ENCODE data around the gene TSNAX.

Gene TSNAX

DNA sequence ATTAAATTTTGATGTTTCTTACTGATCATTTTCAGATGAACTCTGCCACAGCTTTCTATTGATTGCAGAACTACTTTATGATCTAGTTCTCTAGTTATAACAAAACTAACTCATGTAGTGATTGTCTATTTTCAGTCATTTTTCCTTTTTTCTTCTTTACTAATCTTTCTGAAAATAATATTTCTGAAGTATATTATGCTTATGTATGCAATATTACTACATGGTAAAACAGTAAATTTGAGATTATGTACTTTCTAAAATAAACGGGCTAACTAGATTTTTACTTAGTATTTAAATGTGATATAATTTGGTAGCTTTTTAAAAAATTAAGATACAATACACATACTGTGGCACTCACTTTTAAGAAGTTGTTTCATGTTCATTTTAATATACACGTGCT, 7.6 kb downstream of the TSNAX start:
- Histone ChIP-seq H3K4me3 (ENCODE audit: low read length) (no peak overlapping the region), H4K20me1 (ENCODE audit: insufficient read depth, low read length) (no peaks in the 10 kb centered on the region)

GRCh38 chr1:231540847-231541246, 12.4 kb downstream of the TSNAX start:
- Histone ChIP-seq H3K27me3 (replicated peaks; ENCODE audit: insufficient read depth, low read length) (no peaks in the 10 kb centered on the region), H3K9ac (ENCODE audit: low read length) (no peak overlapping the region), H3K4me1 (ENCODE audit: low read length) (no peaks in the 10 kb centered on the region), H3K9me2 (replicated peaks; ENCODE audit: insufficient read depth, low read length) (no peaks in the 10 kb centered on the region), H3K4me2 (ENCODE audit: low read depth, low read length) (no peak overlapping the region), H2AFZ (ENCODE audit: low read length) (no peak overlapping the region), H4K20me1 (ENCODE audit: insufficient read depth, low read length) (no peaks in the 10 kb centered on the region), H3F3A (ENCODE audit: insufficient read depth, low read length) (no peaks in the 10 kb centered on the region), H3K9me3 (replicated peaks; ENCODE audit: insufficient read depth, low read length) (no peaks in the 10 kb centered on the region), H3K79me2 (ENCODE audit: low read length) (peaks cover 23% of the 10 kb centered on the region), H3K36me3 (replicated peaks; ENCODE audit: insufficient read depth, low read length) (peaks cover 5% of the 10 kb centered on the region; the same call in 1 of the 2 replicates), H3K4me3 (ENCODE audit: low read length) (no peak overlapping the region), H3K27ac (ENCODE audit: low read length) (no peak overlapping the region)
- TF ChIP-seq, protein P1, sequence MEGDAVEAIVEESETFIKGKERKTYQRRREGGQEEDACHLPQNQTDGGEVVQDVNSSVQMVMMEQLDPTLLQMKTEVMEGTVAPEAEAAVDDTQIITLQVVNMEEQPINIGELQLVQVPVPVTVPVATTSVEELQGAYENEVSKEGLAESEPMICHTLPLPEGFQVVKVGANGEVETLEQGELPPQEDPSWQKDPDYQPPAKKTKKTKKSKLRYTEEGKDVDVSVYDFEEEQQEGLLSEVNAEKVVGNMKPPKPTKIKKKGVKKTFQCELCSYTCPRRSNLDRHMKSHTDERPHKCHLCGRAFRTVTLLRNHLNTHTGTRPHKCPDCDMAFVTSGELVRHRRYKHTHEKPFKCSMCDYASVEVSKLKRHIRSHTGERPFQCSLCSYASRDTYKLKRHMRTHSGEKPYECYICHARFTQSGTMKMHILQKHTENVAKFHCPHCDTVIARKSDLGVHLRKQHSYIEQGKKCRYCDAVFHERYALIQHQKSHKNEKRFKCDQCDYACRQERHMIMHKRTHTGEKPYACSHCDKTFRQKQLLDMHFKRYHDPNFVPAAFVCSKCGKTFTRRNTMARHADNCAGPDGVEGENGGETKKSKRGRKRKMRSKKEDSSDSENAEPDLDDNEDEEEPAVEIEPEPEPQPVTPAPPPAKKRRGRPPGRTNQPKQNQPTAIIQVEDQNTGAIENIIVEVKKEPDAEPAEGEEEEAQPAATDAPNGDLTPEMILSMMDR (IDR thresholded peaks at IDR 0.05; ENCODE audit: low read length), result no peak
- TF ChIP-seq EZH2 (optimal IDR thresholded peaks at IDR 0.05; ENCODE audit: low read depth, low read length) (no peak), EZH2phosphoT487 (IDR thresholded peaks at IDR 0.05; ENCODE audit: low read length) (no peak)
- no peak for DNase-seq

More for the DNA sequence above, 7.6 kb downstream of the TSNAX start:
- Histone ChIP-seq H3K27me3 (replicated peaks; ENCODE audit: insufficient read depth, low read length) (no peaks in the 10 kb centered on the region), H3F3A (ENCODE audit: insufficient read depth, low read length) (no peaks in the 10 kb centered on the region), H3K9me2 (replicated peaks; ENCODE audit: insufficient read depth, low read length) (no peaks in the 10 kb centered on the region), H3K79me2 (ENCODE audit: low read length) (peaks cover 43% of the 10 kb centered on the region), H3K4me2 (ENCODE audit: low read depth, low read length) (no peak overlapping the region), H3K4me1 (ENCODE audit: low read length) (no peaks in the 10 kb centered on the region), H3K9me3 (replicated peaks; ENCODE audit: insufficient read depth, low read length) (no peaks in the 10 kb centered on the region), H3K36me3 (replicated peaks; ENCODE audit: insufficient read depth, low read length) (peaks cover 9% of the 10 kb centered on the region; the same call in 1 of the 2 replicates), H3K27ac (ENCODE audit: low read length) (no peak overlapping the region), H3K9ac (ENCODE audit: low read length) (no peak overlapping the region), H2AFZ (ENCODE audit: low read length) (no peak overlapping the region)
- TF ChIP-seq EZH2 (optimal IDR thresholded peaks at IDR 0.05; ENCODE audit: low read depth, low read length), result no peak
- no peak for DNase-seq

- no peak overlapping the region for H3K4me2 ChIP-seq (ENCODE audit: low read depth, low read length)
- no peaks in the 10 kb centered on the region for H3F3A ChIP-seq (ENCODE audit: insufficient read depth, low read length)
- H3K9ac ChIP-seq (ENCODE audit: low read length), result no peak overlapping the region
- H2AFZ ChIP-seq (ENCODE audit: low read length), result no peak overlapping the region
- peaks cover 15% of the 10 kb centered on the region for H3K79me2 ChIP-seq (ENCODE audit: low read length)
- H3K4me3 ChIP-seq (ENCODE audit: low read length), result no peak overlapping the region
- no peak overlapping the region for H3K27ac ChIP-seq (ENCODE audit: low read length)
- peaks cover 5% of the 10 kb centered on the region; the same call in 1 of the 2 replicates for H3K36me3 ChIP-seq (replicated peaks; ENCODE audit: insufficient read depth, low read length)
- no peak for DNase-seq
- no peaks in the 10 kb centered on the region for H3K27me3 ChIP-seq (replicated peaks; ENCODE audit: insufficient read depth, low read length)
- no peaks in the 10 kb centered on the region for H4K20me1 ChIP-seq (ENCODE audit: insufficient read depth, low read length)
- no peaks in the 10 kb centered on the region for H3K9me3 ChIP-seq (replicated peaks; ENCODE audit: insufficient read depth, low read length)
- TF ChIP-seq EZH2phosphoT487 (IDR thresholded peaks at IDR 0.05; ENCODE audit: low read length), result no peak
- TF ChIP-seq EZH2 (optimal IDR thresholded peaks at IDR 0.05; ENCODE audit: low read depth, low read length), result no peak
- TF ChIP-seq, protein P1 (IDR thresholded peaks at IDR 0.05; ENCODE audit: low read length), result no peak
- H3K4me1 ChIP-seq (ENCODE audit: low read length), result no peaks in the 10 kb centered on the region
- H3K9me2 ChIP-seq (replicated peaks; ENCODE audit: insufficient read depth, low read length), result no peaks in the 10 kb centered on the region
Measured at GRCh38 chr1:231541842-231542241, 13.4 kb downstream of the TSNAX start.

DNA sequence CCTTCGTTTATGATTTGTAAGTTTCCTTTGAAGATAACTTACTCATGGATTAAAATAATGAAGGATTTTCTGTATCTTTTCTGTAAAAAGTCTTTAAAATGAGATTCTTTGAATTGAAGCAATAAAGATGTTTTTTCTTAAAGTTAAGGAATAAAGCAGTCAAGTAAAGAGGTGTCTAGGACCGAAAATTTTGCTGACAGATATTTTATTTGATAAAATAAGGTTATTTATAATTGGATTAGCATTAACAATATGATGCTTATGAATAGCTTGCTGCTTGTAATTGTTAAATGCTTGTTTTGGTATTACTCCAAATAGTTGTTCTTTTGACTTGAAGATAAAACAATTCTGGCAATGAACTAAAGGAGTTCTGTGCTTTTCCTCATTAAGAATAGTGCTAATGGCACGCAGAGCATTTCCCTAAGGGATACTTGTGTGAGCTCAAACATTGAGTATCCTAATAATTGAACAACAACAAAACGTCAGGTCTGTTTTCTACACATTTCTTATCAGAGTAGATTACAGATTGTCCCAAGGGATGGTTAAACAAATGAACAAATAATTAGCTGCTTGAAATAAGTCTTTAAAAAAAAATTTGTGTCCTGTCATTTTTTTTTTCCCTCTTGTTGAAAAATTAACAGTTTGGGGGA, 16.6 kb downstream of the TSNAX start:
- no peaks in the 10 kb centered on the region; the same call in 1 of the 2 replicates for H3K36me3 ChIP-seq (replicated peaks; ENCODE audit: insufficient read depth, low read length)
- H3K9me2 ChIP-seq (replicated peaks; ENCODE audit: insufficient read depth, low read length), result no peaks in the 10 kb centered on the region
- H3K4me3 ChIP-seq (ENCODE audit: low read length), result no peak overlapping the region
- no peaks in the 10 kb centered on the region for H3K9me3 ChIP-seq (replicated peaks; ENCODE audit: insufficient read depth, low read length)
- no peaks in the 10 kb centered on the region for H3F3A ChIP-seq (ENCODE audit: insufficient read depth, low read length)
- no peak for TF ChIP-seq EZH2 (optimal IDR thresholded peaks at IDR 0.05; ENCODE audit: low read depth, low read length)
- no peak for TF ChIP-seq EZH2phosphoT487 (IDR thresholded peaks at IDR 0.05; ENCODE audit: low read length)
- TF ChIP-seq, protein P1 (IDR thresholded peaks at IDR 0.05; ENCODE audit: low read length), result no peak
- H3K4me2 ChIP-seq (ENCODE audit: low read depth, low read length), result no peak overlapping the region
- DNase-seq, result no peak
- H3K27me3 ChIP-seq (replicated peaks; ENCODE audit: insufficient read depth, low read length), result no peaks in the 10 kb centered on the region
- no peak overlapping the region for H3K9ac ChIP-seq (ENCODE audit: low read length)
- H3K4me1 ChIP-seq (ENCODE audit: low read length), result no peaks in the 10 kb centered on the region
- H3K27ac ChIP-seq (ENCODE audit: low read length), result no peak overlapping the region
- H4K20me1 ChIP-seq (ENCODE audit: insufficient read depth, low read length), result no peaks in the 10 kb centered on the region
- no peak overlapping the region for H2AFZ ChIP-seq (ENCODE audit: low read length)
- H3K79me2 ChIP-seq (ENCODE audit: low read length), result peaks cover 10% of the 10 kb centered on the region; the same call in 1 of the 2 replicates

Data from MM.1S (cell line).